Calu3 (cell line): ENCODE data around the gene BHLHE40. TPM values are rescaled to one million over a fixed set of nuclear protein-coding genes. Genes with fewer than 3 reads are reported as not detected.

Source experiments
- BruUV-seq: library from RNA; stranded (reverse); fragments of 400-500 nt; replicated peaks from 2 replicates; lab custom pipeline; 2021; lab: Mats Ljungman, UMichigan
- CTCF ChIA-PET: fragments of 300-600 bp; sonication (Branson Sonifier 250); formaldehyde crosslinking; loops from one replicate; lab custom pipeline; 2022; ENCODE audit warnings: antibody characterized with exemption; lab: Charles Lee
- DNase-seq: peaks from one replicate; pipeline ENCODE4 v3.0.0; 2022
- H3K27ac Mint-ChIP-seq: one replicate; pipeline ENCODE4 v1.8.0; 2022; ENCODE audit warnings: mixed read lengths; ENCODE audit not compliant: unreplicated experiment
- H3K27me3 Mint-ChIP-seq: one replicate; pipeline ENCODE4 v1.8.0; 2022; ENCODE audit warnings: mixed read lengths; ENCODE audit not compliant: unreplicated experiment
- H3K36me3 Mint-ChIP-seq: one replicate; pipeline ENCODE4 v1.8.0; 2022; ENCODE audit warnings: mild to moderate bottlenecking, moderate library complexity, mixed read lengths; ENCODE audit not compliant: insufficient read depth, unreplicated experiment
- H3K4me1 Mint-ChIP-seq: one replicate; pipeline ENCODE4 v1.8.0; 2022; ENCODE audit warnings: mild to moderate bottlenecking, low read depth, mixed read lengths; ENCODE audit not compliant: unreplicated experiment
- H3K4me3 Mint-ChIP-seq: one replicate; pipeline ENCODE4 v1.8.0; 2022; ENCODE audit warnings: mild to moderate bottlenecking, low read depth, moderate library complexity, mixed read lengths; ENCODE audit not compliant: unreplicated experiment
- H3K9me3 Mint-ChIP-seq: one replicate; pipeline ENCODE4 v1.8.0; 2022; ENCODE audit warnings: low read depth, mixed read lengths; ENCODE audit not compliant: unreplicated experiment
- intact Hi-C: fragments of 100-400 bp; cut with micrococcal nuclease; formaldehyde crosslinking; loops from one replicate; pipeline ENCODE4 v1.10.0; 2022; ENCODE audit not compliant: unreplicated experiment
- total RNA-seq: library from RNA; stranded (reverse); gene quantifications from 2 replicates; pipeline ENCODE4 v1.2.3, GENCODE V29; 2022
- TF ChIP-seq, protein P1 (sequence below): fragments of 200-600 bp; IDR thresholded peaks from one replicate; pipeline ENCODE4 v1.8.0; 2022; ENCODE audit warnings: antibody characterized with exemption; ENCODE audit not compliant: unreplicated experiment

Gene BHLHE40
- total RNA-seq, 1 experiment from 2014 or later = 71.9 TPM

DNA sequence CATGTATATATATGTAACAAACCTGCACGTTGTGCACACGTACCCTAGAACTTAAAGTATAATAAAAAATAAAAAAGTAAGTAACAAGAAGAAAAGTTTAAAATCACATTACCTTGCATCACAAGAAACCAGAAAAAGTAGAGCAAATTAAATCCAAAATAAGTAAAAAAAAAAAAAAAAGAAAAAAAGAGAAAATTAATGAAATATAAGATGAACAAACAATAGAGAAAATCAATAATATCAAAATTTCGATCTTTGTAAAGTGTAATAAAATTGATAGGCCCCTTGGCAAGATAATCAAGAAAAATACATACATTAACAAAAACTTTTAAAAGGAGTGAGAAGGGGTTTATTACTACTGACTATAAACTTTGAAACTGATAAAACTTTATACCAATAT is 7.4 kb upstream of the BHLHE40 start:
- Mint-ChIP-seq H3K36me3 (peaks cover 6% of the 10 kb centered on the region), H3K4me3 (no peak overlapping the region), H3K27me3 (no peaks in the 10 kb centered on the region), H3K4me1 (peaks cover 4% of the 10 kb centered on the region), H3K9me3 (peaks cover 5% of the 10 kb centered on the region), H3K27ac (no peak overlapping the region)
- no TSS peak for BruUV-seq
- TF ChIP-seq, protein P1, sequence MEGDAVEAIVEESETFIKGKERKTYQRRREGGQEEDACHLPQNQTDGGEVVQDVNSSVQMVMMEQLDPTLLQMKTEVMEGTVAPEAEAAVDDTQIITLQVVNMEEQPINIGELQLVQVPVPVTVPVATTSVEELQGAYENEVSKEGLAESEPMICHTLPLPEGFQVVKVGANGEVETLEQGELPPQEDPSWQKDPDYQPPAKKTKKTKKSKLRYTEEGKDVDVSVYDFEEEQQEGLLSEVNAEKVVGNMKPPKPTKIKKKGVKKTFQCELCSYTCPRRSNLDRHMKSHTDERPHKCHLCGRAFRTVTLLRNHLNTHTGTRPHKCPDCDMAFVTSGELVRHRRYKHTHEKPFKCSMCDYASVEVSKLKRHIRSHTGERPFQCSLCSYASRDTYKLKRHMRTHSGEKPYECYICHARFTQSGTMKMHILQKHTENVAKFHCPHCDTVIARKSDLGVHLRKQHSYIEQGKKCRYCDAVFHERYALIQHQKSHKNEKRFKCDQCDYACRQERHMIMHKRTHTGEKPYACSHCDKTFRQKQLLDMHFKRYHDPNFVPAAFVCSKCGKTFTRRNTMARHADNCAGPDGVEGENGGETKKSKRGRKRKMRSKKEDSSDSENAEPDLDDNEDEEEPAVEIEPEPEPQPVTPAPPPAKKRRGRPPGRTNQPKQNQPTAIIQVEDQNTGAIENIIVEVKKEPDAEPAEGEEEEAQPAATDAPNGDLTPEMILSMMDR = no peak
- DNase-seq = no peak
- CTCF ChIA-PET = no interaction called here
- intact Hi-C loops = no loop called here

DNA sequence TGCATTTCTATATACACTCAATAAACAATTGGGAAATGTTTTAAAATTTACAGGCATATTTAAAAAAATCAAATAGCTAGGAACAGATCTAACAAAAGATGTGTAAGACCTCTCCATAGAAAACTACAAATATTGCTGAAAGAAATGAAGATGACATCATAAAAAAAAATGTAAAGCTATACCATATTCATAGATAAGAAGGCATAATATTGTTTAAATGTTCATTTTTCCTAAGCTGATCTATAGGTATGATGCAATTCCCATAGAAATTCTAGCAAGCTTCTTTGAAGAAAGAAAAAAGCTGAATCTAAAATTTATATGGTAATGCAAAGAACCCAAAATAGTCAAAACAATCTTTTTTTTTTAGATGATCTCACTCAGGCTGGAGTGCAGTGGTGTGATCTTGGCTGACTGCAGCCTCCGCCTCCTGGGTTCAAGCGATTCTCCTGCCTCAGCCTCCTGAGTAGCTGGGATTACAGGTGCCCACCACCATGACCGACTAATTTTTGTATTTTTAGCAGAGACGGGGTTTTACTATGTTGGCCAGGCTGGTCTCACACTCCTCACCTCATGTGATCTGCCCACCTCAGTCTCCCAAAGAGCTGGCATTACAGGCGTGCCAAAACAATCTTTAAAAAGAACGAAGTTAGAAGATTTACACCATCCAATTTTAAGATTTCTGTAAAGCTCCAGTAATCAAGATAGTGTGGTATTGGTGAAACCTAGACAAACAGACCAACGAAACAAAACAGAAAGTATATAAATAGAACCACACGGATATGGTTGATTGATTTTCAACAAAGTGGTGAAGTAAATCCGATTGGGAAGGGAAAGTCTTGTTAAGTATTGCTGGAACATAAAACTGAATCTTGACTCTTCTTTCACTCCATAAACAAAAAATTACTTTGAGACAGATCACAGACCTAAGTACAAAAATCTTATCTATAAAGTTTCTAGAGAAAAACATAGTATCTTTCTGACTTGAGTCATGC is 6.3 kb upstream of the BHLHE40 start:
- CTCF ChIA-PET = interaction anchor here (0.9 kb wide), 1 partner anchor 51 kb away, joined by 3 read pairs; no protein-coding TSS in a partner anchor
- H3K4me3 Mint-ChIP-seq = no peak overlapping the region
- intact Hi-C loops = no loop called here
- no peak for DNase-seq
- peaks cover 4% of the 10 kb centered on the region for H3K9me3 Mint-ChIP-seq
- no peaks in the 10 kb centered on the region for H3K27me3 Mint-ChIP-seq
- TF ChIP-seq, protein P1 = no peak
- H3K27ac Mint-ChIP-seq = no peak overlapping the region
- BruUV-seq = no TSS peak
- H3K36me3 Mint-ChIP-seq = peaks cover 17% of the 10 kb centered on the region
- H3K4me1 Mint-ChIP-seq = peaks cover 7% of the 10 kb centered on the region

DNA sequence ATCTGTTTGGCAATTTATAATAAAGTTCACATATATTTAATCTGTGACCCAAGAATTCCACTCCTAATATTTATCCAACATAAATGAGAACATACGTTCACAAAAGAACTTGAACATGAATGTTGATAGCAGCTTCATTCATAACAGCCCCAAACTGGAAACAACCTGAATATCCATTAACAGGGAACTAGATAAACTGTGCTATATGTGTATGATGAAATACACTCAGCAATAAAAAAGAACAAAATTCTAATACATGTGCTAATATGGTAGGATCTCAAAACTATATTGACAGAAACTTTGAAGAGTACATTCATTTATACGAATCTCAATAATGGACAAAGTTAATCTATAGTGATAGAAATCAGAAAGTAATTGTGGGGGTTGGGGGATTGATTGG is 5.1 kb upstream of the BHLHE40 start:
- DNase-seq = no peak
- TF ChIP-seq, protein P1 = no peak
- BruUV-seq = no TSS peak
- intact Hi-C loops = no loop called here
- CTCF ChIA-PET = interaction anchor here (0.6 kb wide), 1 partner anchor 189 kb away, joined by 3 read pairs; no protein-coding TSS in a partner anchor
- Mint-ChIP-seq H3K4me3 (no peak overlapping the region), H3K36me3 (peaks cover 29% of the 10 kb centered on the region), H3K27ac (no peak overlapping the region), H3K27me3 (no peaks in the 10 kb centered on the region), H3K9me3 (no peaks in the 10 kb centered on the region), H3K4me1 (peaks cover 7% of the 10 kb centered on the region)

DNA sequence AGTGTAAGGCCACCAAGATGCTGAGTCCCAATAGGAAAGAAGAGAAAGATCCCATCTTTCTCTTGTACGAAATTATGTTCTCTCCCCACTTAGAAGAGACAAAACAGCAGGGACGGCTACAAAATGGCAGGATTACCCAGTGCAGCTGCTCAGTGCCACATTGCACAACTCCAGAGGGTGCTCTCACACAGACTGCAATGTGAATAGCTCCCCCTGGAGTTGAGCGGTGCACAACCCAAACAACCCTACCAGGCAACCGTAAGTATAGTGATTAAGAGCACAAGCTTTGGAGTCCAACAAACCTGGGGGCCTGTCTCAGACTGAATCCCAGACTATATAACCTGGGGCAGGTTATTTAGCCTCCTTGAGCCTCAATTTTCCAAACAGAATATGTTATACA is 3.1 kb upstream of the BHLHE40 start:
- no TSS peak for BruUV-seq
- H3K4me3 Mint-ChIP-seq = no peak overlapping the region

More for the DNA sequence above, 3.1 kb upstream of the BHLHE40 start:
- no peaks in the 10 kb centered on the region for H3K9me3 Mint-ChIP-seq
- H3K27me3 Mint-ChIP-seq = no peaks in the 10 kb centered on the region
- peaks cover 7% of the 10 kb centered on the region for H3K4me1 Mint-ChIP-seq
- H3K36me3 Mint-ChIP-seq = peaks cover 48% of the 10 kb centered on the region
- CTCF ChIA-PET = interaction anchor here (0.6 to 2.7 kb wide), 13 partner anchors 9 to 264 kb away, joined by 3 to 44 read pairs (median 4); no protein-coding TSS in a partner anchor
- H3K27ac Mint-ChIP-seq = peak overlapping the region; percentile 96
- DNase-seq = peak; percentile 77
- intact Hi-C loops = loop anchor here (1.0 to 5.0 kb wide), 4 partner anchors 69 to 254 kb away; no protein-coding TSS in a partner anchor
- TF ChIP-seq, protein P1 = peak; percentile 82
